Liver (tissue), 9 donors: ENCODE results near the gene LSM10. TPM values are rescaled to one million over a fixed set of nuclear protein-coding genes. Genes with fewer than 3 reads are reported as not detected.

Experiments used
- DNase-seq: peaks from one replicate; pipeline ENCODE4 v3.0.0-alpha.2; 2017; ENCODE audit warnings: low spot score
- H3K27ac ChIP-seq, 2 donors: one replicate each; pipeline ENCODE4 v1.7.0; 2013; ENCODE audit warnings: inconsistent platforms in 2 of 2, low read length in 2 of 2, control low read depth in 1 of 2, low read depth in 1 of 2, mild to moderate bottlenecking in 1 of 2
- H3K27me3 ChIP-seq, 4 donors: one replicate each; pipeline versions ENCODE4 v1.6.1 to v1.7.0; 2013; ENCODE audit warnings: low read length in 3 of 4, inconsistent platforms in 1 of 4, mild to moderate bottlenecking in 1 of 4, moderate library complexity in 1 of 4; ENCODE audit not compliant: control insufficient read depth in 4 of 4, insufficient read depth in 4 of 4
- H3K36me3 ChIP-seq, 4 donors: one replicate each; pipeline versions ENCODE4 v1.6.1 to v1.7.0; 2013; ENCODE audit warnings: low read length in 3 of 4, mild to moderate bottlenecking in 3 of 4, low read depth in 1 of 4, moderate library complexity in 1 of 4; ENCODE audit not compliant: control insufficient read depth in 4 of 4, insufficient read depth in 3 of 4
- H3K4me1 ChIP-seq, 4 donors: one replicate each; pipeline versions ENCODE4 v1.6.1 to v1.7.0; 2013; ENCODE audit warnings: low read length in 3 of 4, mild to moderate bottlenecking in 3 of 4, moderate library complexity in 1 of 4; ENCODE audit not compliant: control insufficient read depth in 4 of 4, insufficient read depth in 4 of 4
- H3K4me3 ChIP-seq, 3 donors: one replicate each; pipeline versions ENCODE4 v1.6.1 to v1.7.0; 2013; ENCODE audit warnings: low read length in 3 of 3, control low read depth in 1 of 3, low read depth in 1 of 3, mild to moderate bottlenecking in 1 of 3
- H3K9ac ChIP-seq, 2 donors: one replicate each; pipeline ENCODE4 v1.7.0; 2013; ENCODE audit warnings: low read length in 2 of 2, mild to moderate bottlenecking in 2 of 2, moderate library complexity in 2 of 2, control low read depth in 1 of 2, low read depth in 1 of 2
- H3K9me3 ChIP-seq, 4 donors: one replicate each; pipeline versions ENCODE4 v1.6.1 to v1.7.0; 2013; ENCODE audit warnings: low read length in 3 of 4; ENCODE audit not compliant: control insufficient read depth in 4 of 4
- CTCF ChIP-seq: fragments of 150-350 bp; IDR thresholded peaks from 2 replicates; pipeline ENCODE4 v1.5.1; 2017; ENCODE audit warnings: improper control_type of control experiment, low read depth, low read length; ENCODE audit not compliant: missing input control
- EGR1 ChIP-seq, 2 donors: IDR thresholded peaks; 2 replicates each; pipeline ENCODE4 v1.6.1; 2016 to 2018; ENCODE audit warnings: antibody characterized with exemption in 2 of 2, low read depth in 2 of 2
- FOXA1 ChIP-seq: IDR thresholded peaks from 2 replicates; pipeline ENCODE4 v1.6.1; 2016; ENCODE audit warnings: antibody characterized with exemption
- FOXA2 ChIP-seq: IDR thresholded peaks from 2 replicates; pipeline ENCODE4 v1.6.1; 2016; ENCODE audit warnings: antibody characterized with exemption
- GABPA ChIP-seq, 2 donors: IDR thresholded peaks in 1 of 2; conservative IDR thresholded peaks in 1 of 2; 2 replicates each; pipeline ENCODE4 v1.6.1; 2016; ENCODE audit warnings: antibody characterized with exemption in 2 of 2, mild to moderate bottlenecking in 1 of 2, moderate library complexity in 1 of 2
- HNF4A ChIP-seq, 2 donors: conservative IDR thresholded peaks; 2 replicates each; pipeline ENCODE4 v1.6.1; 2016; ENCODE audit warnings: antibody characterized with exemption in 2 of 2, mild to moderate bottlenecking in 2 of 2
- HNF4G ChIP-seq: IDR thresholded peaks from 2 replicates; pipeline ENCODE4 v1.6.1; 2016; ENCODE audit warnings: antibody characterized with exemption
- JUND ChIP-seq, 2 donors: IDR thresholded peaks; 2 replicates each; pipeline ENCODE4 v1.6.1; 2016; ENCODE audit warnings: antibody characterized with exemption in 2 of 2
- MAX ChIP-seq: IDR thresholded peaks from 2 replicates; pipeline ENCODE4 v1.6.1; 2016; ENCODE audit warnings: antibody characterized with exemption
- NR2F2 ChIP-seq: IDR thresholded peaks from 2 replicates; pipeline ENCODE4 v1.6.1; 2016; ENCODE audit warnings: antibody characterized with exemption
- RAD21 ChIP-seq, 2 donors: IDR thresholded peaks; 2 replicates each; pipeline ENCODE4 v1.6.1; 2016; ENCODE audit warnings: antibody characterized with exemption in 2 of 2, mild to moderate bottlenecking in 2 of 2
- REST ChIP-seq: IDR thresholded peaks from 2 replicates; pipeline ENCODE4 v1.6.1; 2016; ENCODE audit warnings: antibody characterized with exemption, mild to moderate bottlenecking
- RXRA ChIP-seq, 2 donors: IDR thresholded peaks; 2 replicates each; pipeline ENCODE4 v1.6.1; 2017 to 2018; ENCODE audit warnings: antibody characterized with exemption in 2 of 2, mild to moderate bottlenecking in 1 of 2
- YY1 ChIP-seq: IDR thresholded peaks from 2 replicates; pipeline ENCODE4 v1.6.1; 2016; ENCODE audit warnings: antibody characterized with exemption, mild to moderate bottlenecking
- WGBS: extraction: QIAGEN DNeasy Blood & Tissue Kit; methylation state at CpG from one replicate; pipeline ENCODE4 v1.1.7; 2013; 5-methylcytosine and 5-hydroxymethylcytosine counted together
- polyA plus RNA-seq, 2 donors: library from polyadenylated mRNA; stranded (reverse) in 1 of 2; unstranded in 1 of 2; fragments of 200-250 nt in 1 of 2; fragments of >200 nt in 1 of 2; fragmentation: Nextera tagmentation in 1 of 2; extraction: Ambion mirVana in 1 of 2; gene quantifications; one replicate each; pipeline versions ENCODE4 v1.2.1 to v1.2.3, GENCODE V29; 2013 to 2015
- total RNA-seq, 2 donors: library from RNA; depleted of rRNA; stranded (reverse); fragments of >200 nt; gene quantifications; one replicate each; pipeline ENCODE4 v1.2.3, GENCODE V29; 2014
- donor health status: healthy.
- donor health status: healthy.
- donor health status: healthy.
- donor health status: healthy.
- donor health status: healthy.

LSM10 gene
- total and polyA plus RNA-seq, 4 donors = 6.2 to 45.2 (median 24.1) TPM

GRCh38 chr1:36392836-36393235 lies 4.9 kb downstream of the LSM10 start:
- Histone ChIP-seq H3K36me3 (peaks cover 0 to 22% (median 19%) of the 10 kb centered on the region in 4 donors), H3K27ac (no peak overlapping the region), H3K27me3 (no peaks in the 10 kb centered on the region), H3K4me1 (peaks cover 0 to 13% (median 7%) of the 10 kb centered on the region in 4 donors), H3K4me3 (no peak overlapping the region), H3K9ac (no peak overlapping the region), H3K9me3 (no peaks in the 10 kb centered on the region)
- no peak for DNase-seq
- whole genome bisulfite sequencing = 97% methylated on average over 4 of the region's 4 CpGs
- no peak for TF ChIP-seq MAX
- TF ChIP-seq NR2F2 = no peak
- no peak for TF ChIP-seq HNF4A (conservative IDR thresholded peaks at IDR 0.05)
- no peak for TF ChIP-seq FOXA2
- no peak for TF ChIP-seq GABPA (IDR thresholded peaks at IDR 0.05 in 1 of 2, conservative IDR thresholded peaks at IDR 0.05 in 1 of 2)
- TF ChIP-seq JUND (IDR thresholded peaks at IDR 0.05) = no peak
- TF ChIP-seq CTCF = no peak
- TF ChIP-seq FOXA1 = no peak
- TF ChIP-seq HNF4G = no peak

GRCh38 chr1:36391271-36391670 lies 6.4 kb downstream of the LSM10 start:
- 94% methylated on average over 8 of the region's 8 CpGs for WGBS
- peaks cover 0 to 19% (median 10%) of the 10 kb centered on the region in 4 donors for H3K4me1 ChIP-seq
- H3K27ac ChIP-seq = no peak overlapping the region
- no peaks in the 10 kb centered on the region for H3K9me3 ChIP-seq
- peaks cover 0 to 22% (median 19%) of the 10 kb centered on the region in 4 donors for H3K36me3 ChIP-seq
- TF ChIP-seq HNF4A (conservative IDR thresholded peaks at IDR 0.05) = no peak
- TF ChIP-seq EGR1 (IDR thresholded peaks at IDR 0.05; ENCODE audit: low read depth in 2 of 2) = no peak
- TF ChIP-seq HNF4G = no peak
- no peak for TF ChIP-seq JUND (IDR thresholded peaks at IDR 0.05)
- no peak for TF ChIP-seq NR2F2
- no peak for TF ChIP-seq YY1
- no peak for TF ChIP-seq MAX
- no peak for TF ChIP-seq FOXA1
- no peak for TF ChIP-seq RXRA (IDR thresholded peaks at IDR 0.05)
- TF ChIP-seq REST = no peak
- TF ChIP-seq RAD21 (IDR thresholded peaks at IDR 0.05) = no peak
- H3K4me3 ChIP-seq = no peak overlapping the region
- H3K9ac ChIP-seq = no peak overlapping the region
- no peak for DNase-seq
- H3K27me3 ChIP-seq = no peaks in the 10 kb centered on the region
